MCF 10A (cell line): ENCODE data around the gene PGLYRP4. TPM values are rescaled to one million over a fixed set of nuclear protein-coding genes. Genes with fewer than 3 reads are reported as not detected.

Experiments
- BruUV-seq: library from RNA; stranded (reverse); fragments of 400-500 nt; replicated peaks from 2 replicates; lab custom pipeline; 2021; lab: Mats Ljungman, UMichigan
- CTCF ChIA-PET: fragments of 300-600 bp; sonication (Branson Sonifier 250); formaldehyde crosslinking; extraction: SDS; loops from one replicate; lab custom pipeline; 2021; ENCODE audit warnings: antibody characterized with exemption, inconsistent platforms; lab: Yijun Ruan, JAX
- POLR2A ChIA-PET: fragments of 300-600, 350-650 bp; sonication (Branson Sonifier 250); formaldehyde crosslinking; extraction: SDS; loops from one replicate; lab custom pipeline; 2020; ENCODE audit warnings: antibody characterized with exemption, inconsistent platforms; lab: Yijun Ruan, JAX
- DNase-seq: peaks from one replicate; pipeline ENCODE4 v3.0.0-alpha.2; 2018; ENCODE audit not compliant: unreplicated experiment
- H3K27ac Mint-ChIP-seq: one replicate; pipeline ENCODE4 v1.8.0; 2022; ENCODE audit warnings: mild to moderate bottlenecking, low read depth, mixed read lengths; ENCODE audit not compliant: unreplicated experiment
- H3K27me3 Mint-ChIP-seq: one replicate; pipeline ENCODE4 v1.8.0; 2022; ENCODE audit warnings: mixed read lengths; ENCODE audit not compliant: insufficient read depth, unreplicated experiment
- H3K36me3 Mint-ChIP-seq: one replicate; pipeline ENCODE4 v1.8.0; 2022; ENCODE audit warnings: mild to moderate bottlenecking, moderate library complexity, mixed read lengths; ENCODE audit not compliant: insufficient read depth, unreplicated experiment
- H3K4me1 Mint-ChIP-seq: one replicate; pipeline ENCODE4 v1.8.0; 2022; ENCODE audit warnings: mixed read lengths; ENCODE audit not compliant: insufficient read depth, unreplicated experiment
- H3K4me3 Mint-ChIP-seq: one replicate; pipeline ENCODE4 v1.8.0; 2022; ENCODE audit warnings: mild to moderate bottlenecking, moderate library complexity, mixed read lengths; ENCODE audit not compliant: unreplicated experiment
- H3K9me3 Mint-ChIP-seq: one replicate; pipeline ENCODE4 v1.8.0; 2022; ENCODE audit warnings: mixed read lengths; ENCODE audit not compliant: unreplicated experiment
- intact Hi-C: fragments of 100-400 bp; cut with micrococcal nuclease; formaldehyde crosslinking; loops from 2 replicates; pipeline ENCODE4 v1.14.1; 2022
- total RNA-seq: library from RNA; stranded (reverse); gene quantifications from 2 replicates; pipeline ENCODE4 v1.2.3, GENCODE V29; 2022
- TF ChIP-seq, protein P1 (sequence below): fragments of 200-600 bp; IDR thresholded peaks from one replicate; pipeline ENCODE4 v1.8.0; 2022; ENCODE audit warnings: antibody characterized with exemption, mild to moderate bottlenecking; ENCODE audit not compliant: unreplicated experiment

The PGLYRP4 gene
- total RNA-seq, 1 experiment from 2014 or later = not detected

DNA sequence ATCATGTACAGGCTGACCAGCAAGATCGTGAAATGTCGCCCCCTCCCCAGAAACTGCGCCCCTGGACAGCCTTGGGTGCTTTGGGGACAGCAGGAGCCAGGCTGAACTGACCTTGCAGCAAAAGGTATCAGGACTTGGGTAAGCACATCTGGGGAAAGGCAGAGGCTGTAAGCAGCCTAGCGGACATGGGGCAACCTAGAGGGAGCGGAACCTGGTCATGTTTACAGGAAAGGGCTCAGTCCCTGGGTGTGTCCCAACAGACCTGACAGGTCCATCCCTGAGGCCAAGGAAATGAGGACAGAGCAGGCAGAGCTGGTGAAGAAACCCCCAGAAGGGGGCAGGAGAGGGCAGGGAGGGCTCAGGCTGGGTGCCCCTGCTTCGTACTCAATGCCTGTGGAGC is 45.3 kb upstream of the PGLYRP4 start:
- ChIA-PET POLR2A (interaction anchor here (1.0 to 6.7 kb wide), 5 partner anchors 9 to 37 kb away, joined by 3 to 44 read pairs (median 11); partner anchors contain the start of genes S100A12 and S100A9), CTCF (interaction anchor here (0.5 to 9.3 kb wide), 3 partner anchors 27 to 738 kb away, joined by 4 to 92 read pairs (median 7); no protein-coding TSS in a partner anchor)
- DNase-seq = peak; percentile 95
- intact Hi-C loops = no loop called here
- Mint-ChIP-seq H3K36me3 (no peaks in the 10 kb centered on the region), H3K27ac (no peak overlapping the region), H3K9me3 (no peaks in the 10 kb centered on the region), H3K4me3 (no peak overlapping the region), H3K4me1 (peaks cover 55% of the 10 kb centered on the region), H3K27me3 (no peaks in the 10 kb centered on the region)
- TF ChIP-seq, protein P1, sequence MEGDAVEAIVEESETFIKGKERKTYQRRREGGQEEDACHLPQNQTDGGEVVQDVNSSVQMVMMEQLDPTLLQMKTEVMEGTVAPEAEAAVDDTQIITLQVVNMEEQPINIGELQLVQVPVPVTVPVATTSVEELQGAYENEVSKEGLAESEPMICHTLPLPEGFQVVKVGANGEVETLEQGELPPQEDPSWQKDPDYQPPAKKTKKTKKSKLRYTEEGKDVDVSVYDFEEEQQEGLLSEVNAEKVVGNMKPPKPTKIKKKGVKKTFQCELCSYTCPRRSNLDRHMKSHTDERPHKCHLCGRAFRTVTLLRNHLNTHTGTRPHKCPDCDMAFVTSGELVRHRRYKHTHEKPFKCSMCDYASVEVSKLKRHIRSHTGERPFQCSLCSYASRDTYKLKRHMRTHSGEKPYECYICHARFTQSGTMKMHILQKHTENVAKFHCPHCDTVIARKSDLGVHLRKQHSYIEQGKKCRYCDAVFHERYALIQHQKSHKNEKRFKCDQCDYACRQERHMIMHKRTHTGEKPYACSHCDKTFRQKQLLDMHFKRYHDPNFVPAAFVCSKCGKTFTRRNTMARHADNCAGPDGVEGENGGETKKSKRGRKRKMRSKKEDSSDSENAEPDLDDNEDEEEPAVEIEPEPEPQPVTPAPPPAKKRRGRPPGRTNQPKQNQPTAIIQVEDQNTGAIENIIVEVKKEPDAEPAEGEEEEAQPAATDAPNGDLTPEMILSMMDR = no peak
- BruUV-seq = no TSS peak

DNA sequence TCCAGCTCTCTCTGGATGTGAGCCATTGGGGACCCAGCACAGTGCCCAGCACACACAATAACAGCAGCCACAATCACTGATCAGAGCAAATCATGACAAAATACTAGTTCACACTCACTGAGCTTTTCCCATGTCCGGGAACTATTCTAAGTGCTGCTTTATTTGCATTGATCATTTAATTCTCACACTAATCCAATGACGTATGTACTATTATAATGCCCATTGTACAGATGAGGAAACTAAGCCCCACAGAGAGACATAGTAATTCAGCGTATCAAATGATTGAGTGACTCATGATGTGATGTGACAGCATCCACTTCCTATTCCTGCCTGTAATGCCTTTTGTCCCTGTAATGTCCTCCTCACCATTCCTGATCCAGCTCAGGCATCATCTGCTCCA is 44.2 kb upstream of the PGLYRP4 start:
- Mint-ChIP-seq H3K27me3 (no peaks in the 10 kb centered on the region), H3K4me3 (no peak overlapping the region), H3K9me3 (no peaks in the 10 kb centered on the region), H3K4me1 (peaks cover 58% of the 10 kb centered on the region), H3K27ac (no peak overlapping the region), H3K36me3 (no peaks in the 10 kb centered on the region)
- intact Hi-C loops = no loop called here
- ChIA-PET CTCF (interaction anchor here (0.5 to 9.3 kb wide), 5 partner anchors 17 to 453 kb away, joined by 3 to 92 read pairs (median 3); partner anchors contain the start of gene S100A12), POLR2A (interaction anchor here (0.7 to 6.7 kb wide), 4 partner anchors 8 to 584 kb away, joined by 4 to 44 read pairs (median 6); partner anchors contain the start of genes S100A12 and S100A9)
- TF ChIP-seq, protein P1 = no peak
- BruUV-seq = no TSS peak
- no peak for DNase-seq

DNA sequence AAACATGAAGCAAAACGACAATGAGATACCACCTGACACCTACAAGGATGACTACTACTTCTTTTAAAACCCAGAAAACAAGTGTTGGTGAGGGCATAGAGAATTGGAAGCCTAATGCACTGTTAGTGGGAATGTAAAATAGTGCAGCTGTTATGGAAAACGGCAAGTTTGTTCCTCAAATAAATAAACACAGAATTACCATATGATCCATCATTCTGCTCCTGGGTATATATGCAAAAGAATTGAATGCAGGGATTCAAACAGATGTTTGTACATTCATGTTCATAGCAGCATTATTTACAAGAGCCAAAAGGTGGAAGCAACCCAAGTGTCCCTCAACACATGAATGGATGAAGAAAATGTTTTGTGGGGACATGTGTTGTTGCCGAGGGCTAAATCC is 43.6 kb upstream of the PGLYRP4 start:
- Mint-ChIP-seq H3K36me3 (no peaks in the 10 kb centered on the region), H3K27ac (no peak overlapping the region), H3K4me3 (no peak overlapping the region), H3K9me3 (no peaks in the 10 kb centered on the region), H3K27me3 (no peaks in the 10 kb centered on the region), H3K4me1 (peaks cover 62% of the 10 kb centered on the region)
- no TSS peak for BruUV-seq
- intact Hi-C loops = no loop called here
- ChIA-PET POLR2A (interaction anchor here (6.7 kb wide), 1 partner anchor 17 kb away, joined by 44 read pairs; the partner anchor contains the start of gene S100A12), CTCF (interaction anchor here (0.6 to 9.3 kb wide), 3 partner anchors 38 to 297 kb away, joined by 3 to 92 read pairs (median 5); no protein-coding TSS in a partner anchor)
- TF ChIP-seq, protein P1 = no peak
- DNase-seq = no peak

DNA sequence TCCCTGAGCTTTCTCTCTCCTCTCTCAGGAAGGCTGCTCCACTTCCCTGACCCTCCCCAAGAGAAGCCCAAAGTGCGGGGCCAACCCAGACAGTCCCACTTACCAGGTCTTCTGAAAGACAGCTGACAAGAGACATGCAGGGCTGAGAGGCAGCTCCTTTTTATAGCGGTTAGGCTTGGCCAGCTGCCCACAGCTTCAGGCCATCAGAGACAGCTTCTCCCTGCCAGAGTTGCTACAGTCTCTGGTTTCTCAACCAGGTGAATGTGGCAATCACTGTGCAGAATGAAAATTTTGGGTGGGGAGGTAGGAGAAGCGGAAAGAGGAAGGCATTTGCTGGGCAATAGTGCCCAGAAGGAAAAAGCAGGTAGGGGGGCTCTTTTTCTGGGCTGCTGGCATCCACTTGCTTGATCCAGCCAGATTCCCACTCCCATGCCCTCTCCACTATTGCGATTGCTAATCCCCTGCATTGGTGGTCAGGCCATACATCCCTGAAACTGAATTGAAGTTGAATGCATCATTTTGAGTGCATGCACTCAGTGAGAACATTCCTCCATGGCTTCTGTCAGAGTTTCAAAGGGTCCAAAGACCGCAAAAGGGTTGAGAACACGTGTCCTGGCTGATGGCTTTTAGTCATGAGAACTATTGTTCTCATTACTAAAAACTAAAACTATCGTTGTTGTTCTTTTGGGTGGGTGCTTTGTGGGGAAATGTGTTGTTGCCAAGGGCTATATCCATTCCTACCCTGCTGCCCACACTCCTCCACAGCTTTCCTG is 42.5 kb upstream of the PGLYRP4 start, which contains the start of gene S100A8:
S100A8 (minus strand) TSS at position 136 of the 773 bp plus-strand sequence. CDS start 538 bp downstream, outside the sequence.
- peaks cover 71% of the 10 kb centered on the region for H3K4me1 Mint-ChIP-seq
- peak within 1 kb of the TSS; percentile 2 for H3K27ac Mint-ChIP-seq
- no peaks in the 10 kb centered on the region for H3K9me3 Mint-ChIP-seq
- TF ChIP-seq, protein P1 = no peak
- H3K27me3 Mint-ChIP-seq = no peaks in the 10 kb centered on the region
- peak; percentile 99 for DNase-seq
- peak within 1 kb of the TSS; percentile 66 for H3K4me3 Mint-ChIP-seq
- no peaks in the 10 kb centered on the region for H3K36me3 Mint-ChIP-seq
- CTCF ChIA-PET = interaction anchor here (0.9 to 2.5 kb wide), 3 partner anchors 36 to 103 kb away, joined by 3 to 15 read pairs (median 10); no protein-coding TSS in a partner anchor
- intact Hi-C loops = loop anchor here (2.0 kb wide), 1 partner anchor 16 kb away; the partner anchor contains the start of gene S100A12
- POLR2A ChIA-PET = interaction anchor here (0.7 to 6.7 kb wide), 11 partner anchors 13 to 652 kb away, joined by 3 to 44 read pairs (median 5); partner anchors contain the start of genes S100A12 and S100A9
- no TSS peak for BruUV-seq
